LNCAP (cell line): ENCODE results near the gene LDLRAD3.

Source experiments
- TF ChIP-seq, protein P1 (sequence below): fragments of 450-650 bp; IDR thresholded peaks from 2 replicates; pipeline ENCODE4 v1.5.1; 2017; ENCODE audit warnings: mild to moderate bottlenecking

Gene LDLRAD3

DNA sequence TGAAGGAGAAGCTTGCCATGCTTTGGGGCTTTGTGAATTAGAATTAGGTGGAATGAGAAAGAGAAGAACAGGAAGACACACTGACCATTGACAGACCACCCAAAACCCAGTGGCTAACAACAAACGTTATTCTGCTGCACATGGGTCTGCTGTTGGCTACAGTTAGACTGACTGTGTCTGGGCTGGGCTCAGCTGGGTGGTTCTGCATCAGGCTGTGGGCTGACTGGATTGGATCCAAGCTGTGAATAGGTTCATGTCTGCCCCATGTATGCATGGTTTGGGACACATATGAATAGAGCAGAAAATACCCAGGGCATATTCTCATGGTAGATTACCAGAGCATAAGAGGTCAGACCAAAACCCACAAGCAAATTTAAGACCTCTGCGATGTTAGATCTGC is 11.7 kb upstream of the LDLRAD3 start:
- TF ChIP-seq, protein P1, sequence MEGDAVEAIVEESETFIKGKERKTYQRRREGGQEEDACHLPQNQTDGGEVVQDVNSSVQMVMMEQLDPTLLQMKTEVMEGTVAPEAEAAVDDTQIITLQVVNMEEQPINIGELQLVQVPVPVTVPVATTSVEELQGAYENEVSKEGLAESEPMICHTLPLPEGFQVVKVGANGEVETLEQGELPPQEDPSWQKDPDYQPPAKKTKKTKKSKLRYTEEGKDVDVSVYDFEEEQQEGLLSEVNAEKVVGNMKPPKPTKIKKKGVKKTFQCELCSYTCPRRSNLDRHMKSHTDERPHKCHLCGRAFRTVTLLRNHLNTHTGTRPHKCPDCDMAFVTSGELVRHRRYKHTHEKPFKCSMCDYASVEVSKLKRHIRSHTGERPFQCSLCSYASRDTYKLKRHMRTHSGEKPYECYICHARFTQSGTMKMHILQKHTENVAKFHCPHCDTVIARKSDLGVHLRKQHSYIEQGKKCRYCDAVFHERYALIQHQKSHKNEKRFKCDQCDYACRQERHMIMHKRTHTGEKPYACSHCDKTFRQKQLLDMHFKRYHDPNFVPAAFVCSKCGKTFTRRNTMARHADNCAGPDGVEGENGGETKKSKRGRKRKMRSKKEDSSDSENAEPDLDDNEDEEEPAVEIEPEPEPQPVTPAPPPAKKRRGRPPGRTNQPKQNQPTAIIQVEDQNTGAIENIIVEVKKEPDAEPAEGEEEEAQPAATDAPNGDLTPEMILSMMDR = no peak

DNA sequence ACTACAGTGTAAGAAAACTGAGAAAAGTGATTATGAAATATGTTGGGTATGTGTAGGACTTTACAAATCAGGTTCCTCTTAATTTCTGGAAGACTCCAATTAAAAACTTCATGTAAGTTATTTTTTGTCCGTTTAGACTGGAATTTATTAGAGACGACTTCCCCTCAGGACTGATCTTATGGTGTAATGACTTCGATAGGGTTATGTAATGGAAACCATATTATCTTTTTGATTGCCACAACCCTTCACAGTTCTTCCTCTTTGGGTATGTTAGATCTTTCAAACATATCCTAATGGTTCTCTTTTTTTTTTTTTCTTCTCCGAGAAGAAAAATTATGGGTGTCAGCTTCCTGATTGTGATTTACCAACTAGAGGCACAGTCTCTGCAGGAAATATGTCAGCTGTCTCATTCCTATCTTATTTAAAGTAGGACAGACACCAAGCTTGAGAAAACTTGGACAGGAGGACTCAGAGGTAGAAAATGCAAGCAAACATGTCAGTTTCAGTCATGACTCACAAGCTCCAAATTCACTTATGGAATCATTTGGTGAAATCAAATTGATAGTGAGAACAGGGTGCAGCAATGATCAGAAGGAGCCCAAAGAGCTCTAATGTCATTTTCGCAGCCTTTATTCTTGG is 11.1 kb upstream of the LDLRAD3 start:
- TF ChIP-seq, protein P1 = no peak

DNA sequence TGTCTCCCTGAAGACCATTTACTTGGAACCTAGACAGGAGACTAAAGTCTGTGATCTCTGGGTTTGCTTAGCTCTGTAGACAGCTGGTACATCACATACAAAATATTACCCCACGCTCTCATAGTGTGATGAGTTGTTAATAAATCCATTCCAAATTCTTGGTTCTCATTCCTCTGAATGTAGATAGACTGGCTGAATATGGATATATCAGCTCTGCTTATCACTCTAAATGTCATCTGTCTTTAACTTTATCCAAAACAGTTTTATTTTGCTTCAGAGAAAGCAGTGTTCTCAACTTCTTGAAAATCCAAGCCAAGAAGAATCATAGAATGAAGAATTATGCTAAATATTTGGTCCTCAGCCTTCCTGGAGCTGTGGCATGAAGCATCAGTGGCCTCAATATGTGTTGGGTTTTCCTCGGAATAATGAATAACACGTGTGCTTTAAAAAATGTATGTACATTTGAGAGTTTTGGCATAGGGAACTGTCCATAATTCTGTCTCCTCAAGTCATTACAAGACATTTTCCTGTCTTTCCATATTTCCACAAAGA is 10.5 kb upstream of the LDLRAD3 start:
- TF ChIP-seq, protein P1 = no peak

DNA sequence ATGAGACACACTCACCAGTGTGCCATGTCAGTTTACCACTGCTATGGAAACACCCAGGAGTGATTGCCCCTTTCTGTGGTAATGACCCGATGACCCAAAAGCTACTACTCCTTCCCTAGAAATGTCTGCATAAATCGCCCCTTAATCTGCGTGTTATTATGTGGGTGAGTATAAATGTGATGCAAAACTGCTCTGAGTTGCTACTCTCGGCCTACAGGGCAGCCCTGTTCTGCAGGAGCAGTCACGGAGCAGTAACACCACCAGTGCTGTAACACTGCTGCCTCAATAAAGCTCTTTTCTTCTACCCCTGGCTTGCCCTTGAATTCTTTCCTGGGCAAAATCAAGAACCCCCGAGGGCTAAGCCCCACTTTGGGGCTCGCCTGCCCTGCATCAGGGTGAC is 9.6 kb upstream of the LDLRAD3 start:
- TF ChIP-seq, protein P1 = no peak

DNA sequence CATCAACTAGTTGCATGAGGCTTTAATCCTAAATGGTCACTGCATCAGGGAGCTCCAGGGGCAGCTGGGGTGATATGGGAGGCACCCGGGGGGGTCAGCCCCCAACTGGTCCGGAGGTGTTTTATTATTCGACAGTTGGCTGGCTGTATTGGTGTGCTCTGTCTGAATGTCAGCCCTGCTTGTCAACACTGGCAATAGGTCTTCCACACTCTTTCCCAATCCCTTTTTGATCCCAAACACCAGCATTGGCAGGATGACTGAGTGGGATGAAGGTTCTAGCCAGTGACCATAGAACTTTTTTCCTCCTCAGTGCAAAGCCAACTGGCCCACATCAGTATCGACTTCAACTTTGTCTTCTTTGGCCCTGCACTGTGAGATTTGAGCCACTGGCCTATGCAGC is 8.9 kb upstream of the LDLRAD3 start:
- TF ChIP-seq, protein P1 = no peak

DNA sequence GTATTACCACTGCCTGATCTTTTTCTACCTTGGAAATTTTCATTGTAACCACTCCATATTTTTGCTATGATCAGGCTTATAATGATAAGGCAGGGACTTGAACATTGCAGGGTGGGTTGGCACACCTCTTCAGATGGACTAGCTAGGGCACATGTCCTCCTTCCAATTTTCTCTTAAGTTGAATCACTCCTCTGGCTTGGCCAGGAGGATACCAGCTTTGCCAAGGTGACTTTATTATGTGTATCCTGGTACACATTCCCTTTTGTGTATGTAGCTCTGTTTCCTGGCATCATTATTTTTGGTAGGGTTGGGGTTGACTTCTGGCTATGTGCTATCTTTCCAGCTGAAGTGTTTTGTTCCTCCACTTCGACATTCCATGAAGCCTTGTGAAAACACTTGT is 8.5 kb upstream of the LDLRAD3 start:
- TF ChIP-seq, protein P1 = no peak

DNA sequence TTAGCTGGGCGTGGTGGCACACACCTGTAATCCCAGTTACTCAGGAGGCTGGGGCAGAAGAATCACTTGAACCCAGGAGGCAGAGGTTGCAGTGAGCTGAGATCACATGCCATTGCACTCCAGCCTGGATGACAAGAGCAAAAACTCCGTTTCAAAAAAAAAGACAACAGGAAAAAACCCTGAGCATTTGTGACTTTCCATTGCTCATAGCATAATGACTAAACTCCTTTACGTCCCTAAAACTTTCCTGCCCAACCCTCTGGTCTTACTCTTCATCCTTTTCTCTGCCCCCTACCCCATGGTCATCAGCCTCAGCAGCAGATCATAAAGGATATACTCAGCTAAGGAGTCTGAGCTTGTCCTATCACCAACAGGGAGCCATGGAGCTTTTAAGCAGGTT is 6.8 kb upstream of the LDLRAD3 start:
- TF ChIP-seq, protein P1 = no peak

DNA sequence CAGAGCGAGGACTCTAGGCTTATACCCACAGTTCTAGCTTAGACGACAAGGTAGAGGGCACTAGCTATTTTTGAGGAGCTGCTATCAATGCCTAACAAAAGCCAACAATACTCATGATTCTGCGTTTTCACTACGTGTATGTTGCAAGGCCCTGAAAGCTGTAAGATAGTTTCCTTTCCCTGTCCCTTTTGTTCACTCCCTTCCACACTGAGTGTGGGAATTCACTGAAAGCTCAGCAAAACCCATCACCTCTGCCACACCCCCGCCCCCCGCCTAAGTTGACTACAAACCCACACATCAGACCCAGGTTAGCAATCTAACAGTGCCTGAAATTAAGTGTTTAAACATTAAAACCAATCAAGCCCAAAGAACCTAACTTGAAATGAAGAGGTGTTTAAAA is 6.2 kb upstream of the LDLRAD3 start:
- TF ChIP-seq, protein P1 = no peak
